ENCODE measurements around the gene ACAD10.
"Not testable (repeated sequence)": the region's sequence is repeated elsewhere in the genome, so short reads cannot be mapped to it uniquely, and the experiment has no call there.

Gene ACAD10

DNA sequence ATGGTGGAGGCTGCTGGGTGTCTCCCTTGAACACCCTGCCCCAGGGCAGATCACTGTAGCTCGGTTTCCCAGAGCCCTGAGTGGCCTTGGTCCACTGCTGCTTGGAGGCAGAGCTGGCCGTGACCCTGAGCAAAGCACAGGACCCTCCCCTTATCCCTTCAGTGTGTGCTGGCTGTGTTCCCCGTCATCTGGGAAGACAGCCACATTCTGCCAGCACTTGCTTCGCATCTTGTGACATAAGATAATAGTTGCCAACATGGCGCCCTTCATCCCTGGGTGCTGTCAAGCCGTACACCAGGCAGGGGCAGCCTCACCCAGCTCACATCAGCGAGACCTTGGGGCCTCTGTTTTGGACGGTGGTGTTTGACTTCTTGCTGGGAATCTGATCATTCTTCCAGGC lies 68.8 kb downstream of the ACAD10 start:
- no peak for DNase-seq

DNA sequence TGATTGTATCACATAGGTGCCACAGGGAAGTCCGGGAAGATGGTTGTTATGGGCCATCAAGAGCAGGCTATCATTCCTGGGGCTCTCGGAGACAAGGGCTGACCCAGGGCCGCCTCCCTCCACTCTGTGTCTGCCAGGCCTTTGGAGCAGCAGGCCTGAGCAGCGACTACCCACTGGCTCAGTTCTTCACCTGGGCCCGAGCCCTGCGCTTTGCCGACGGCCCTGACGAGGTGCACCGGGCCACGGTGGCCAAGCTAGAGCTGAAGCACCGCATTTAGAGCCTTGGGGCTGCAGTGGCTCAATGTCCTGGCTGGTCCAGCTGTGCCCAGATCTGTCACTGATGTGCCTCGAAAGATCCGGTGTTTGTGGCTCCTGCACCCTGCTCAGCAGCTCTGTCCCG lies 70.3 kb downstream of the ACAD10 start:
- DNase-seq = no peak

GRCh38 chr12:111756681-111757080 lies 70.8 kb downstream of the ACAD10 start:
- no peak for DNase-seq

- no peak for DNase-seq
Measured at GRCh38 chr12:111757361-111758119, 71.7 kb downstream of the ACAD10 start.

GRCh38 chr12:111758120-111758561 lies 72.3 kb downstream of the ACAD10 start:
- no peak for DNase-seq

- no peak for DNase-seq
Measured at GRCh38 chr12:111759271-111759670, 73.4 kb downstream of the ACAD10 start.

DNA sequence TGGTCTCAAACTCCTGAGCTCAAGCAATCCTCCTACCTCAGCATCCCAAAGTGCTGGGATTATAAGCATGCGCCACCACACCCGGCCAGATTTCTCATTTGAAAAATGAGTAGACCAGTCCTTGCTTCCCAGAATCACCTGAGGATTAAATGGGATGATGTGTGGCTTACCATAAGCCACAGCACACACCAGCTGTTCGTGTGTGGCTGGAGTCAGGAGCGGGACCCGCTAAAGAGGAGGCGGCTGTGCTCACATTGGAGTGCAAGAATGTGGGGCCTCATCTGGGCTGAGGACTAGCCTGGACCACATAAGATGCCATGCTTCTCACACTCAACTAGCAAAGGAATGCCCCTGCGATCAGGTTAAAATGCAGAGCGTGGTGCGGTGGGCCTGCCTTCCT lies 74.1 kb downstream of the ACAD10 start:
- DNase-seq = no peak

- no peak for DNase-seq
Measured at GRCh38 chr12:111761099-111761498, 75.2 kb downstream of the ACAD10 start.

GRCh38 chr12:111761706-111762105 lies 75.9 kb downstream of the ACAD10 start:
- DNase-seq = no peak

- not testable (repeated sequence) for DNase-seq
Measured at GRCh38 chr12:111763552-111763951, 77.7 kb downstream of the ACAD10 start.

DNA sequence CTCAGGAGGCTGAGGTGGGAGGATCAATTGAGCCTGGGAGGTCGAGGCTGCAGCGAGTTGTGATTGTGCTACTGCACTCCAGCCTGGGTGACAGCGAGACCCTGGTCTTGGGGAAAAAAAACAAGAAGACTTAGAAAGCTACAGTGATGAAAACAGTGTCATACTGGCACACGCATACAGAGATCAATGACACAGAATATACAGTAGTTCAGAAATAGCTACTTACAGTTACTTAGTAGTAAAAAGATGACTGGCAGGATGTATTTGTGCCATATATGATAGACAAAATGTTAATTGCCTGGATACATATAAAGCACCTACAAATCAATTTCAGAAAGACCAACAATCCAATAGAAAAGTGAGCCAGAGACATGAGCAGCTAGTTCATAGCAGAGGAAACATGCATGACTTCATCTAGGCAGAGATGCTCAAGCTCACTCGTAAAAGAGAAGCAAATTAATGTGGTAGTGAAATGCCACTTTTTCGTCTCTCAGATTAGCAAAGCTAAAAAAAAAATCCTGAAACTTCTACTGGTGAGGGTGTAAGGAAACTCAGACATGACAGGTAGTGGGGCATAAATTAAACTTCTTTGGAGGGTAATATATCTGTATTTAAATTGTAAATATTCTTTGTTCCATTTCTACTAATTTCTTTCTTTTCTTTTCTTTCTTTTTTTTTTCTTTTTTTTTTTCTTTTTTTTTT lies 78.4 kb downstream of the ACAD10 start:
- no peak for DNase-seq

- DNase-seq = no peak
Measured at GRCh38 chr12:111766608-111767361, 80.9 kb downstream of the ACAD10 start, which contains the start of gene ALDH2. Gene ALDH2 (plus strand): TSS chr12:111766933. CDS start chr12:111766983, 50 bp downstream.

DNA sequence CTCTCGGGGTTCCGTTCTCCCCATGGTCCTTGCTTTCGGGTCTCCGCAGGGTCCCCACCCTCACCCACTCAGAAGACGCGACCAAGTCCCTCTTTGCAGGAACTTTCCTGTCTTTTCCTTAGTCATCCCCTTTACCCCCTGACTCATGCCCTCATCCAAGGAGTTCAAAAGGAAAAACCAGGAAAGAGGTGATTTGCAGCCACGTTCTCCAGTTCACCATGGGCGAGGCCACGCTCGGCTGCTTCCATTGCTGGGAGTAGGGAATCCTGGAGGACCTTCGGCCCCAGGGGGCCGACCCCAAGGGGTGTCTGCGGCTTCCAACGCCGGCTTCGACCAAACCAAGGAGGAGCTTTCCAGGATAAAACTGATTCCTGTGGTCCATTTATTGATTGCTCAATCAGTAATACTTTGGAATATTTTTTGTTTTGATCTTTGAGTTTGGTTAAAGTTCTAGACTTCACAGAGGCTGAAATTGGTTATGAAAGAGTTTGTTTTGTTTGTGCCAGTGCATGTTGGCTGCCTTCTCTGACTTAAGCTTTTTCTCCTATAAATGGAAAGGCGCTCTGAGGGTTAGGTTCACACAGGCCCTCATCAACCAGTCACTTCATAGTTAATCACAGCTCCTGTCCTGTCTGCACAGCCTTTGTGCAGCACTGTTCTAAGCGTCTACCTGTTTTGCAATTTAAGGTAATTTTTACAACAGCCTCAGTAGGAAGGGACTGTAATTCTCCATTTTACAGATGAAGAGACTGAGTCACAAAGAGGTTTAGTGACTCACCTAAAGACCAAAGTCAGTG lies 81.7 kb downstream of the ACAD10 start:
- DNase-seq = no peak

- no peak for DNase-seq
Measured at GRCh38 chr12:111768159-111768895, 82.5 kb downstream of the ACAD10 start.

GRCh38 chr12:111769599-111769998 lies 83.7 kb downstream of the ACAD10 start:
- no peak for DNase-seq

DNA sequence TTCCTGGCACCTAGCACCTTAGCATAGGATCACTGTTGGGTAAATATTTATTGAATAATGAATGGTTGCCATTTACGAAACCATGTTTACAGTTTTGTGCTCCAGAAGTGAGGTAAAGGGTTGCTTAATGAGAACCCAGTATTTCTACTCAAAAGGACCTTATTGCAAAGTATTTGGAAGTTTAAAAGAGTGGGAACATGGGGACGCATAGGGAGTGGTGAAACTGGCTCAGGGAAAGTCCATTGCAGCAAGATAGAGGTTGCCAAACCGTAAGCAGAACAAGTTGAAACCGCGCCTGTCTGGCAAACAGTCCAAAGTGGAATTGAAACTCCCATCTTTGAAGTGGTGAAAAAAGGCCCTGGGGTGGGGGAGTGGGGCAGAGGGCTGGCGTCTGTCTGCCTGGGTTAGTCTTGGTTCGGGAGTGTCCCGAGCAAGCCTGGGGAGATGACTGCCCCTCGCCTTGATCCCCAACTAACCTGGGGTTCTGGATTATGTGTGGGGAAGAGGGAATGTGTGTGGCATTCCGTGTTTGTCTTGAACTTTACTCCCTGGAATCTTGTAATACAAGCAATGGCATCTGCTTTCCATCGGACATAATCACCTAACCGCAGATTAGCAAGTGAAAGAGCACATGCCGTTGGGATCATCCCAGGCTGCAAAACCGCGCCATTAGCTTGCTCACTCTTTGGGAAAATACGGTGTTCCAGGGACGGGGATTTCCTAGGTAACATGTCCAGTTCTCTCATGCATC lies 88.1 kb downstream of the ACAD10 start:
- DNase-seq = no peak

GRCh38 chr12:111775205-111776193 lies 89.6 kb downstream of the ACAD10 start:
- no peak for DNase-seq

GRCh38 chr12:111776836-111777344 lies 91.0 kb downstream of the ACAD10 start:
- no peak for DNase-seq

GRCh38 chr12:111777345-111778045 lies 91.6 kb downstream of the ACAD10 start:
- DNase-seq = no peak

All from activated CD4-positive, CD25-positive, alpha-beta regulatory T cell (primary cell).